Kidney epithelial cell (primary cell): ENCODE results near the gene BMPER. TPM values are rescaled to one million over a fixed set of nuclear protein-coding genes. Genes with fewer than 3 reads are reported as not detected.

Experiments used
- DNase-seq: peaks from one replicate; pipeline ENCODE4 v3.0.0-alpha.2; 2010; ENCODE audit warnings: low read depth
- H3K27me3 ChIP-seq: 2 replicates; pipeline ENCODE4 v1.6.0; 2011; ENCODE audit warnings: low read length; ENCODE audit not compliant: control insufficient read depth, insufficient read depth
- H3K36me3 ChIP-seq: 2 replicates; pipeline ENCODE4 v1.5.1; 2011; ENCODE audit warnings: low read length; ENCODE audit not compliant: control insufficient read depth, insufficient read depth
- H3K4me3 ChIP-seq: 2 replicates; pipeline ENCODE4 v1.5.1; 2011; ENCODE audit warnings: low read depth, mild to moderate bottlenecking, control low read depth, low read length
- CTCF ChIP-seq: IDR thresholded peaks from 2 replicates; pipeline ENCODE4 v1.5.1; 2011; ENCODE audit warnings: mild to moderate bottlenecking, moderate library complexity, low read length, control low read depth, inconsistent platforms; ENCODE audit not compliant: insufficient read depth, poor library complexity, severe bottlenecking
- total RNA-seq: library from RNA; depleted of rRNA; stranded (reverse); fragments of >200 nt; gene quantifications from 2 replicates; pipeline ENCODE4 v1.2.3, GENCODE V29; 2015

Gene BMPER
- total RNA-seq, 1 donor from 2014 or later = 0.04 TPM

- no peak overlapping the region for H3K4me3 ChIP-seq
- no peak for TF ChIP-seq CTCF
- no peaks in the 10 kb centered on the region for H3K36me3 ChIP-seq
- DNase-seq = no peak
- H3K27me3 ChIP-seq = no peaks in the 10 kb centered on the region
Observed at GRCh38 chr7:33870120-33870519, 35.2 kb upstream of the BMPER start.

GRCh38 chr7:33872870-33873269, 32.5 kb upstream of the BMPER start:
- TF ChIP-seq CTCF = no peak
- Histone ChIP-seq H3K36me3 (no peaks in the 10 kb centered on the region), H3K27me3 (no peaks in the 10 kb centered on the region), H3K4me3 (no peak overlapping the region)
- no peak for DNase-seq

GRCh38 chr7:33873518-33873917, 31.8 kb upstream of the BMPER start:
- Histone ChIP-seq H3K27me3 (no peaks in the 10 kb centered on the region), H3K4me3 (no peak overlapping the region), H3K36me3 (no peaks in the 10 kb centered on the region)
- DNase-seq = no peak
- TF ChIP-seq CTCF = no peak

- no peaks in the 10 kb centered on the region for H3K36me3 ChIP-seq
- H3K4me3 ChIP-seq = no peak overlapping the region
- TF ChIP-seq CTCF = no peak
- H3K27me3 ChIP-seq = no peaks in the 10 kb centered on the region
- DNase-seq = no peak
Observed at GRCh38 chr7:33873981-33874750, 31.2 kb upstream of the BMPER start.

- no peaks in the 10 kb centered on the region for H3K36me3 ChIP-seq
- no peak for DNase-seq
- no peaks in the 10 kb centered on the region for H3K27me3 ChIP-seq
- no peak overlapping the region for H3K4me3 ChIP-seq
- TF ChIP-seq CTCF = no peak
Observed at GRCh38 chr7:33874943-33875342, 30.4 kb upstream of the BMPER start.

- no peaks in the 10 kb centered on the region for H3K27me3 ChIP-seq
- TF ChIP-seq CTCF = no peak
- no peak for DNase-seq
- H3K4me3 ChIP-seq = no peak overlapping the region
- no peaks in the 10 kb centered on the region for H3K36me3 ChIP-seq
Observed at GRCh38 chr7:33876596-33877274, 28.6 kb upstream of the BMPER start.
